RPMI7951 (cell line): ENCODE data around the gene PPP1R15A. TPM values are rescaled to one million over a fixed set of nuclear protein-coding genes. Genes with fewer than 3 reads are reported as not detected.
"Not testable (repeated sequence)": the region's sequence is repeated elsewhere in the genome, so short reads cannot be mapped to it uniquely, and the experiment has no call there.

Experiments
- DNase-seq: peaks from one replicate; pipeline ENCODE4 v3.0.0-alpha.2; 2012; ENCODE audit warnings: low read depth
- total RNA-seq: library from RNA; depleted of rRNA; stranded (reverse); fragments of >200 nt; shearing (Covaris generic); gene quantifications from 2 replicates; pipeline ENCODE4 v1.2.3, GENCODE V29; 2014

PPP1R15A gene
- total RNA-seq, 1 experiment from 2014 or later = 25.7 TPM

GRCh38 chr19:48859711-48860572 is 12.3 kb upstream of the PPP1R15A start:
- no peak for DNase-seq

- DNase-seq = no peak
Observed at GRCh38 chr19:48861313-48861712, 10.9 kb upstream of the PPP1R15A start.

- no peak for DNase-seq
Observed at GRCh38 chr19:48862827-48863226, 9.4 kb upstream of the PPP1R15A start.

DNA sequence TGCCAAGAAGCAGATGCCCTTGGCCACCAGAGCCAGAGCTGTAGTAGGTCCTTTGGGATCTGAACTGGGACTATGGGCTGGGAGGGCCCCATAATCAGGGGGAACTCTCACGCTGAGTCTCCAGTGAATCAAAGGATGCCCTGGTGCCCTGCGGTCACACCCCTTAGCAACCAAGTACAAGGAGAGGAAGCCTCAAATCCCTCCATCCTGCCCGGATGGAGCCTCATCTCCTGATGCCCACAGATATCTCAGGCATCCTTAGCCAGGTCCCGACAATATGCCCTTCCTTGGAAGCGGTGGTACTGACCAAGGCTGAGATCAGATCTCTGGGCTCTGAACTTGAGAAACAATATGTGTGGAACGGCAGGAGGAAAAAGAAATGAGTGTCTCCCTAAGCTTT is 5.5 kb upstream of the PPP1R15A start:
- no peak for DNase-seq

- no peak for DNase-seq
Observed at GRCh38 chr19:48867123-48867745, 5.0 kb upstream of the PPP1R15A start.

GRCh38 chr19:48867746-48868113 is 4.5 kb upstream of the PPP1R15A start:
- peak; percentile 28 for DNase-seq

DNA sequence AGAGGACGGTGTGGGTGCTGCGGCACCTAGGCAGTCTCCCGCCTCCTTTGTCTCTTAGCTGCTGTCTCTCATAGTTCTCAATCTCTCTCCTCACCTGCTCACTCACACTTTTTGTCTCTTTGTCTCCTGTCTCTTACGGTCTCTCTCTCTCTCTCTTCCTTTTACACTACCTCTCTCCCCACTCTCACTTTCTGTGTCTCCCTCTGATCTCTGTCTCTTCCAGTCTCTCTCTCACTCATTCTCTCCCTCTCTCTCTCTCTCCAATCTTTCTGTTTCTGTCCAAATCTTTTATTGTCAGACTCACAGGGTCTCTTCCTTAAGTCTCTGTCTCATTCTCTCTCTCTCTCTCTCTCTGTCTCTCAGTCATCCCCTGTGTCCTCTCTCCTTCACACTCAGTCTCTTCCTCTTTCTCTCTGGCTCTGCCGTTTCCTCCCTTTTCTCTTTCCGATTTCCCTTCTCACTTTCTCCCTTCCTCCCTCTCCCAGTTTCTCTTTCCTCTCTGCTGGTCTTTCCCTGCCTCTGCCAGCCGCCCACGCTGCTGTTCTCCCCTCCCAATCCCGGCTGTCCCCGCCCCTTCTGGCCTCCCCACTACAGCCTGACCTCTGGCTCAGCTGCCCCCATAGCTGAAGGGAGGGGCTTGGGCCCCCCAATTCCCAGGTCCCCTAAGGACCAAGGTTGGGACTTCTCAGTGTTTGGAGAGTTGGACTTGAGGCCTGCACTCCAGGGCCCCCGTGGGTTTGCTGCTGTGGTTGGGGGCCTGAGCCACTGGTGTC is 3.9 kb upstream of the PPP1R15A start, which contains the start of gene PLEKHA4:
Gene PLEKHA4 (minus strand): TSS at position 504 of the 773 bp plus-strand sequence. CDS start 997 bp downstream, outside the sequence.
- peak; percentile 65 for DNase-seq

- no peak for DNase-seq
Observed at GRCh38 chr19:48870048-48870447, 2.2 kb upstream of the PPP1R15A start.

GRCh38 chr19:48871471-48872181 is 595 bp upstream of the PPP1R15A start:
- DNase-seq = not testable (repeated sequence)

DNA sequence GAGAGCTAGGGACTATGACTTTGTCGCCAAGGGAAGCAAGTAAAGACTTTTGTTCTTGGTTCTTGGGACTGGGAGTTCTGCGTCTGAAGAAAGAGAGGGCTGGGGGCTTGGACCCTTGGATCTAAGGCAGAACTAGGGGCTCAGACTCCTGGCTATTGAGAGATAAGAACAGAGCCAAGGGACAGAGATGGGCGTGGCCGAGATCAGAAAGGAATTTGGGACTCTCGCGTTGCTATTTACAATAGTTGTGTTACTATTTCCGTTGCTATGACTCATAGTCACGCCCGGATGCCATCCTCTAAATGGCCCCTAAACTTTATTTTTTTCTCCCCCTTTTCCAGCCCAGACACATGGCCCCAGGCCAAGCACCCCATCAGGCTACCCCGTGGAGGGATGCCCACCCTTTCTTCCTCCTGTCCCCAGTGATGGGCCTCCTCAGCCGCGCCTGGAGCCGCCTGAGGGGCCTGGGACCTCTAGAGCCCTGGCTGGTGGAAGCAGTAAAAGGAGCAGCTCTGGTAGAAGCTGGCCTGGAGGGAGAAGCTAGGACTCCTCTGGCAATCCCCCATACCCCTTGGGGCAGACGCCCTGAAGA is 759 bp downstream of the PPP1R15A start:
- DNase-seq = peak; percentile 96

DNA sequence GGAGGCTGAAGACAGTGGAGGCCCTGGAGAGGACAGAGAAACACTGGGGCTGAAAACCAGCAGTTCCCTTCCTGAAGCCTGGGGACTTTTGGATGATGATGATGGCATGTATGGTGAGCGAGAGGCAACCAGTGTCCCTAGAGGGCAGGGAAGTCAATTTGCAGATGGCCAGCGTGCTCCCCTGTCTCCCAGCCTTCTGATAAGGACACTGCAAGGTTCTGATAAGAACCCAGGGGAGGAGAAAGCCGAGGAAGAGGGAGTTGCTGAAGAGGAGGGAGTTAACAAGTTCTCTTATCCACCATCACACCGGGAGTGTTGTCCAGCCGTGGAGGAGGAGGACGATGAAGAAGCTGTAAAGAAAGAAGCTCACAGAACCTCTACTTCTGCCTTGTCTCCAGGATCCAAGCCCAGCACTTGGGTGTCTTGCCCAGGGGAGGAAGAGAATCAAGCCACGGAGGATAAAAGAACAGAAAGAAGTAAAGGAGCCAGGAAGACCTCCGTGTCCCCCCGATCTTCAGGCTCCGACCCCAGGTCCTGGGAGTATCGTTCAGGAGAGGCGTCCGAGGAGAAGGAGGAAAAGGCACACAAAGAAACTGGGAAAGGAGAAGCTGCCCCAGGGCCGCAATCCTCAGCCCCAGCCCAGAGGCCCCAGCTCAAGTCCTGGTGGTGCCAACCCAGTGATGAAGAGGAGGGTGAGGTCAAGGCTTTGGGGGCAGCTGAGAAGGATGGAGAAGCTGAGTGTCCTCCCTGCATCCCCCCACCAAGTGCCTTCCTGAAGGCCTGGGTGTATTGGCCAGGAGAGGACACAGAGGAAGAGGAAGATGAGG is 1.5 kb downstream of the PPP1R15A start:
- DNase-seq = no peak

GRCh38 chr19:48874303-48875135 is 2.3 kb downstream of the PPP1R15A start:
- peak; percentile 82 for DNase-seq

GRCh38 chr19:48876043-48876981 is 4.1 kb downstream of the PPP1R15A start:
- DNase-seq = peak; percentile 64

DNA sequence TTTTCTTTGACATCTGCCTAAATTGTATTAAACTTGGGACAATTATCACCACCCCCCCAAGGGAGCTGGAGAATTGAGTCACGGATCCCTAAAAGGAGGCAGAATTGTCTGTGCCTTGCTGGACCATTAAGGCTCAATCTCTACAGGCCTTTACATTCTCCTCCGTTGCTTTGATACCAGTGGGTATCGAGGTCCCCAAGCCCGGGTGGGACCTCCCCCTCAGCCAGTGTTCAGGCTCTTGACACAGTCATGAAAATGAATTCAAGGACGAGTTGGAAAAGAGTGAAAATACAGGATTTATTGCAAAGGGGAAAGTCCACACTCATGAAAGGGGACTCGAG is 5.6 kb downstream of the PPP1R15A start:
- no peak for DNase-seq

DNA sequence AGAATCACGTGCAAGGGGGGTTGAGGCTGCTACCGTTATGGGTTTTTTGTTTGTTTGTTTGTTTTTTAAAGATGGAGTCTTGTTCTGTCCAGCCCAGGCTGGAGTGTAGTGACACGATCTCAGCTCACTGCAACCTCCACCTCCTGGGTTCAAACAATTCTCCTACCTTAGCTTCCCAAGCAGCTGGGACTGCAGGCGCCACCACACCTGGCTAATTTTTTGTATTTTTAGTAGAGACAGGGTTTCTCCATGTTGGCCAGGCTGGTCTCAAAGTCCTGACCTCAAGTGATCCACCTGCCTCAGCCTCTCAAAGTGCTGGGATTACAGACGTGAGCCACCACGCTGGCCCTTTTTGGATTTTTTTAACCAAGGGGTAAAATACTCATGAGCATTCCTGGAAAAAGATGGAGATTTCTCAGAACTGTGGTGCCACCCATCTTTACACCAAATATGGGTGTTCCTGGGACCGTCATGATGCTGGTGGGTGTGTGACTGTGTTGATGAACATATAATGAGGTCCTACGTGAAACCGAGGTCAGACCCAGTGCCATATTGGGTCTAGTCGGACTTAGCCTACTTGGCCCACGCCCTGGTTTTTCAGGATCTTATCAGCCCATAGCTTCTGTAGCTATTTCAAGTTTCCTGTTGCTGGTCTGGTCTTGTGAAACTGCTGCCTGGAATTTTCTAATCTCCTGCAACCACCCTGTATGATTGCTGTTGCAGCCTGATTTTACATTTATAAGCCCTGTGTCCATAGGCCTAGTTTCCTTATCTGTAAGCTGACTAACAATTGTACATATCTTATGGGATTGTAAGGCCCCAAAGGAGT is 6.2 kb downstream of the PPP1R15A start:
- DNase-seq = peak; percentile 22

DNA sequence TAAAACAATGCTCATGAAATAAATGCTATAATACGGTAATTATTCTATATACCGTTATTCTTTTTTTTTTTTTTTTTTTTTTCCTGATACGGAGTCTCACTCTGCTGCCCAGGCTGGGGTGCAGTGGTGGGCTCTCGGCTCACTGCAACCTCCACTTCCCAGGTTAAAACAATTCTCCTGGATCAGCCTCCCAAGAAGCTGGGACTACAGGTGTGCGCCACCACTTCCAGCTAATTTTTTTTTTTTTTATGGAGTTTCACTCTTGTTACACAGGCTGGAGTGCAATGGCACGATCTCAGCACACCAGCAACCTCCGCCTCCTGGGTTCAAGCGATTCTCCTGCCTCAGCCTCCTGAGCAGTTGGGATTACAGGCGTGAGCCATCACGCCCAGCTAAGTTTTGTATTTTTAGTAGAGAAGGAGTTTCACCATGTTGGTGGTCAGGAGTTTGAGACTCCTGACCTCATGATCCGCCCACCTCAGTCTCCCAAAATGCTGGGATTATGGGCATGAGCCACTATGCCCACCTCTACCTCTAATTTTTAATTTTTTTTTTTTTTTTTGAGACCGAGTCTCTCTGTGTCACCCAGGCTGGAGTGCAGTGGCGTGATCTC is 6.9 kb downstream of the PPP1R15A start:
- DNase-seq = no peak

- not testable (repeated sequence) for DNase-seq
Observed at GRCh38 chr19:48879696-48880095, 7.5 kb downstream of the PPP1R15A start.
